Stimulated activated naive CD4-positive, alpha-beta T cell (primary cell): Measurements from ENCODE around the gene PROX2.

Experiments
- DNase-seq, 6 experiments: peaks; one replicate each; lab custom pipeline; 2025; lab: John Stamatoyannopoulos, UW

The PROX2 gene

GRCh38 chr14:74908861-74909341 is 33.0 kb upstream of the PROX2 start:
- DNase-seq = no peak

GRCh38 chr14:74907744-74908143 is 31.8 kb upstream of the PROX2 start:
- DNase-seq = no peak

GRCh38 chr14:74906925-74907521 is 31.1 kb upstream of the PROX2 start:
- DNase-seq = peak in 1 of 6 experiments; percentile 2

- DNase-seq = peak; percentile 34 to 82 (median 74)
These were observed 29.7 kb upstream of the PROX2 start for GRCh38 chr14:74905595-74906142.

GRCh38 chr14:74904635-74905503 is 28.9 kb upstream of the PROX2 start:
- DNase-seq = no peak

GRCh38 chr14:74902941-74903705 is 27.2 kb upstream of the PROX2 start:
- DNase-seq = no peak

GRCh38 chr14:74898694-74899093 is 22.7 kb upstream of the PROX2 start:
- no peak for DNase-seq

- no peak for DNase-seq
These were observed 22.1 kb upstream of the PROX2 start for GRCh38 chr14:74898083-74898482.

- no peak for DNase-seq
These were observed 21.7 kb upstream of the PROX2 start for GRCh38 chr14:74897642-74898041.

- DNase-seq = no peak
These were observed 20.5 kb upstream of the PROX2 start for GRCh38 chr14:74896400-74896799.

- DNase-seq = no peak
These were observed 17.7 kb upstream of the PROX2 start for GRCh38 chr14:74893614-74894091.

GRCh38 chr14:74892745-74893144 is 16.8 kb upstream of the PROX2 start:
- DNase-seq = no peak

- DNase-seq = no peak
These were observed 15.9 kb upstream of the PROX2 start for GRCh38 chr14:74891870-74892269.

GRCh38 chr14:74890262-74890661 is 14.3 kb upstream of the PROX2 start:
- no peak for DNase-seq

GRCh38 chr14:74888164-74889158 is 12.5 kb upstream of the PROX2 start:
- peak in 1 of 6 experiments; percentile 16 for DNase-seq

GRCh38 chr14:74886001-74886400 is 10.1 kb upstream of the PROX2 start:
- DNase-seq = no peak

- DNase-seq = peak; percentile 42 to 86 (median 66)
These were observed 6.4 kb upstream of the PROX2 start for GRCh38 chr14:74882103-74882920.

- DNase-seq = peak; percentile 67 to 84 (median 78)
These were observed 5.6 kb upstream of the PROX2 start, which contains the start of gene DLST for GRCh38 chr14:74881431-74882102. Gene DLST, plus strand, starts transcription at chr14:74881916. Its CDS starts 38 bp downstream, at chr14:74881954.
